SW 1271 (cell line): ENCODE data around the gene FANCD2.
"Not testable (repeated sequence)": the region's sequence is repeated elsewhere in the genome, so short reads cannot be mapped to it uniquely, and the experiment has no call there.

Source experiments
- DNase-seq, 2 experiments: peaks; one replicate each; lab custom pipeline; 2025; lab: John Stamatoyannopoulos, UW

FANCD2 gene

DNA sequence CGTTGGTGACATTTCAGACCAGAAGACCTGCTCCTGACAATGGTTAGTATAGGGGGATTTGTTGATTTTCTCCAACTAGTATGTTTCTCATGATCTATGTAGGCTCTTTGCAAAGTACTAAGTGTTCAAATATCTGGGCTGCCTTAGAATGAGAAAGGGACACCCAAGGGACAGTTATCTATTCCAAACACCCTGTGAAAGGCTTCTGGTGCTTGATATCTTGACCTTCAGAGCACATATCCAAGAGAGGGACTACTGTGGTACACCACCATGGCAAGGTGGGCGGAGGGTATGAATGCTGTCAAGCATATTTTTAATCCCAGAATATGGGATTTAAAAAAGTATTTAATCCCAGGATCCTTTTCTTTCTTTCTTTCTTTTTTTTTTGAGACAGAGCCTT is 80.7 kb downstream of the FANCD2 start:
- no peak for DNase-seq

DNA sequence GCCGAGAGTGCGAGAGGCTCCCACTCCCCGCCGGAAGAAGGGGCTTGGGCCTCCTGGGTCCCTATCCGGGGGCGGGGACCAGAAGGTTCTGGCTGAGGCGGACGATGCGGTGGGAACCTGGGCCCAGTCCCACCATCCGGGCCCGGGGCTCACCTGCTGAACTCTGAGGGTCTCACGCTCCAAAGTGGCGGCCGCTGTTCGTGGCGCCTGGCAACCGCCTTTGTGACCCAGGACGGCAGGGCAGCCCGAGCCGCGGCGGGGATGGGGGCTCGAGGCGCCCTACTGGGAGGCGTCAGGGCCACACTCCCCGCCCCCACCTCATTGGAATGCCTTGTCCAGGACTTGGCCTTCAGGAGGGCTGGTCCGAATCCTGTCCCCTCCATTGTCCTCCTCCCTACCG is 81.9 kb downstream of the FANCD2 start, which contains the start of gene FANCD2OS:
Gene FANCD2OS (minus strand): TSS at position 165 of the 400 bp plus-strand sequence. CDS start 3,481 bp downstream, outside the sequence.
- DNase-seq, result no peak

DNA sequence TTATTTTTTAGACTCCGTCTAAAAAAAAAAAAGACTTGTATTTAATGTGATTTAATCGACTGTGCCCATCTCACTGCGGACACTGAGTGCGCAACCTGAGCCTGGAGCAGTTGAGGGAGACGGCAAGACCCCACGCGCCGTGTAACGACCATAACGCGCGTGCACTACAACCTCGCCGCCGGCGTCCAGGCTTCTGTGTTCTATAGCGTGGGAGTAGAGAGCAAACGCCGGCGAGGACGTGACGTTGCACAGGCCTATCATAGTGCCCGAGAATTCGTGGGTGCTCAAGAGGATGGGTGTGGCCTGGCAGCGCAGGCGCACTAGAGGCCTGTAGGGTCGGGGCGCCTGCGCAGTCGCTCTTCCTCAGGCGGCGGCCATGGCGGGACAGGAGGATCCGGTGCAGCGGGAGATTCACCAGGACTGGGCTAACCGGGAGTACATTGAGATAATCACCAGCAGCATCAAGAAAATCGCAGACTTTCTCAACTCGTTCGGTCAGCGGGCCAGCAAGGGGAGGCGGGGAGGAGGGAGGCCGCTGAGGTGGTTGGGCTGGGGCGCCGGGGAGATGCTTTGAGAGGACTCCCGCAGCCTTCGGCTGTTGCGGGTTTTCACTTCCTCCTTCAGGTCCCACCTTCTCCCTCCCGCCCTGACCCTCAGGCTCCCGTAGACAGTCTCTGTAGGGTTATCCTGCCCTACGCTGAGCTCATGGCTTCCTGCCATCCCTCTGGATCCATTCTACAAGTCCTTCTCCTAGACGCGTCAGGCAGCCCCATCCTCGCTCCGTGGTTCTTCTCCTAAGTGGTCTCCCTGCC is 89.3 kb downstream of the FANCD2 start, which contains the start of gene BRK1:
Gene BRK1 (plus strand): TSS at position 350 of the 812 bp plus-strand sequence. CDS start 27 bp downstream, at position 377.
- peak; percentile 89 to 97 for DNase-seq

DNA sequence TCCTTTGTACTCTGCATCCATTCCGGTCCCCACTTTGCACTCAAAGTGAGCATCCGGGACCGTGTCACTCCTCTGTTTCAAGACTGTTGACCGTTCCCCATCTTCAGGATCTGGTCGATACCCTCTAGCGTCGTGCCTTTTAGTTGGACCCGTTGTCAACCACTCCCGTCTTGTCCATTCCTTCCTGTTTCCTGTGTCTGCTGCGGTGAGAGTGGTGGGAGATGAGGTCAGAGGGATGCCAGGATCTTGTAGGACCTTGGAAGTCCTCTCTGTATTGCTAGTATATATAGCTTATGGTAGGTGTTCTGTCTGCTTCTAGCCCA is 89.9 kb downstream of the FANCD2 start:
- DNase-seq, result peak in 1 of 2 experiments; percentile 51

DNA sequence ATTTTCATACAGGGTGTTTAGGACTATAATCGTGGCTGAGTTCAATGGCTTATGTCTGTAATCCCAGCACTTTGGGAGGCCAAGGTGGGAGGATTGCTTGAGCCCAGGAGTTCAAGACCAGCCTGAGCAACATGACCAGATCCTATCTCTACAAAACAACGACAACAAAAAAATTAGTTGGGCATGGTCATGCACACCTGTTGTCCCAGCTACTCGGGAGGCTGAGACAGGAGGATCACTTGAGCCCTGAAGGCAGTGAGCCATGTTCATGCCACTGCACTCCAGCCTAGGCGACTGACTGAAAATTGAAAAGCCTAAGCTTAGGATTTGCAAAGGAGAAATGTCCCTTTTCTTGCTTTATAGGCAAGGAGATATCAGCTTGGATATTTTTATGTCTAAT is 90.7 kb downstream of the FANCD2 start:
- DNase-seq, result no peak

DNA sequence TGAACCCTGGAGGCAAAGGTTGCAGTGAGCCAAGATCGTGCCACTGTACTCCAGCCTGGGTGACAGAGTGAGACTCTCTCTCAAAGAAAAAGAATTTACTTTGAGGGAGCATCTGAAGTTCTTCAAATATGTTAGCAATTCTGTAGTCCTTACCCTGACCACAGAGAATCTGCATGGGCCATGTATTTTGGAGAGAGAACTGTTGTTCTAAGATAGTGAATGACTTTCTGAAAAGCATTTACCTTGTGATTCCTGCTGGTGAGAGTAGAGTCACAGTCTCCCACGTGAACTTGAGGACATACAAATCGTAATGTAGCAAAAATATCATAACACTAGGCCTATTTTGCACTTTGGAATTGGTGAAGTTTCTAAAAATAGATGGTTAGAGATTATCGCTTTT is 93.1 kb downstream of the FANCD2 start:
- no peak for DNase-seq

DNA sequence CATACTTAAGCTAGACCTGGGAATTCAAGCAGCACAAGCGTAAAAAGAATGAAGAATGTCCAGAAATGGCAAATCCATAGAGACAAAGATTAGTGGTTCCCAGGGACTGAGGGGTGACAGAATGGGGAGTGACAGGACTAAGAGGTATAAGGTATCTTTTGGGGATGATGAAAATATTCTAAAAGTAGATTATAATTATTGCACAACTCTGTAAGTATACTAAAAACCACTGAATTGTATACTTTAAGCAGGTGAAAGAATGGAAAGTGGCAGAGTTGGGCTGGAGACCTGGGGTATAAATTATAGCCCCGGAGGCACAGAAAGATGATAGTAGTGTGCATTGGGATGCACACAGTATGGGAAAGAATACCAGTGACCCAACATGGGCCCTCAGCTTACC is 94.8 kb downstream of the FANCD2 start:
- no peak for DNase-seq

DNA sequence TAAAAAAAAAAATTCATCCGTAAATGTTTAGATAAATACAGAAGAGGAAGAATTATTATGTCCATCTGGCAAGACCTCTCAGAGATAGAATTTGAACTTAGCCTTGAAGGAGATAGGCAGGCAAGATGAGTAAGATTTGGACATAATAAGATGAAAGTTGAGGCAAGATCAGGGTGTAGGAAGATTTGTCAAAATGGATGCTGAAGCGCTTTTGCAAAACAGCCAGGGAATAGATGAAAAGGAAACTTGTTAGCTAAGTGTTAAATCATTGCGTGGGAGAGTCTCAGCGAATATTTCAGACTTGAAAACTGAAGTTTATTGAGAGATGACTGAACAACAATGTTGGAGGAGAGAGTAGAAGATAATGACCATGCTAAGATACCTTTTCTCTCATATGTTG is 96.5 kb downstream of the FANCD2 start:
- DNase-seq, result no peak

DNA sequence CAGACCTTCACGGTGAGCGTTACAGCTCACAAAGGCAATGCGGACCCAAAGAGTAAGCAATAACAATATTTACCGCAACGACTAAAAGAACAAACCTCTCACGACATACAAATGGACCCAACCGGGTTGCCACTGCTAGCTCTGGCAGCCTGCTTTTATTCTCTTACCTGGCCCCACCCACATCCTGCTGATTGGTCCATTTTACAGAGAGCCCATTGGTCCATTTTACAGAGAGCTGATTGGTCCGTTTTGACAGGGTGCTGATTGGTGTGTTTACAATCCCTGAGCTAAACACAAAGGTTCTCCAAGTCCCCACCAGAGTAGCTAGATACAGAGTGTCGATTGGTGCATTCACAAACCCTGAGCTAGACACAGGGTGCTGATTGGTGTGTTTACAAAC is 109.6 kb downstream of the FANCD2 start:
- DNase-seq, result not testable (repeated sequence)

DNA sequence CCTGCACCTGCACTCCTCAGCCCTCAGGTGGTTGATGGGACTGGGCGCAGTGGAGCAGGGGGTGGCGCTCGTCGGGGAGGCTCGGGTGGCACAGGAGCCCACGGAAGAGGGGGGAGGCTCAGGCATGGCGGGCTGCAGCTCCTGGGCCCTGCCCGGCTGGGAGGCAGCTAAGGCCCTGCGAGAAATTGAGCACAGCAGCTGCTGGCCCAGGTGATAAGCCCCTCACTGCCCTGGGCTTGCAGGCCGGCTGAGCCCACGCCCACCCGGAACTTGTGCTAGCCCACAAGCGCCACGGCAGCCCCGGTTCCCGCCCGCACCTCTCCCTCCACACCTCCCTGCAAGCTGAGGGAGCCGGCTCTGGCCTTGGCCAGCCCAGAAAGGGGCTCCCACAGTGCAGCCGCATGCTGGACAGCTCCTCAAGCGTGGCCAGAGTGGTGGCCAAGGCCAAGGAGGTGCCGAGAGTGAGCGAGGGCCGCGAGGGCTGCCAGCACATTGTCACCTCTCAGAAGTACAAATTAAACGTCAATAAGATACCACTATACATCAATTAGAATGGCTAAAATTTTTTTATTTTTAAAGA is 110.3 kb downstream of the FANCD2 start:
- no peak for DNase-seq

DNA sequence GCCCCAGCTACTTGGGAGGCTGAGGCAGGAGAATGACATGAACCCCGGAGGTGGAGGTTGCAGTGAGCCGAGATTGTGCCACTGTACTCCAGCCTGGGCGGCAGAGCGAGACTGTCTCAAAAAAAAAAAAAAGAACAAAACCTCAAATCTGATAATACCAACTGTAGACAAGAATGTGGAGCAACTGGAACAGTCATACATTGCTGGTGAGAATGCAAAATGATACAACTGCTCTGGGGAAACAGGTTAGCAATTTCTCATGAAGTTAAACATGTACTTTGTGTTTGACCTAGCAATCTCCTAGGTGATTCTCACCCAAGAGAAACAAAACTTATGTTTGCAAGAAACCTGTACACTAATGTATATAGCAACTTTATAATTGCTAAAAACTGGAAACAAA is 110.9 kb downstream of the FANCD2 start:
- DNase-seq, result no peak

DNA sequence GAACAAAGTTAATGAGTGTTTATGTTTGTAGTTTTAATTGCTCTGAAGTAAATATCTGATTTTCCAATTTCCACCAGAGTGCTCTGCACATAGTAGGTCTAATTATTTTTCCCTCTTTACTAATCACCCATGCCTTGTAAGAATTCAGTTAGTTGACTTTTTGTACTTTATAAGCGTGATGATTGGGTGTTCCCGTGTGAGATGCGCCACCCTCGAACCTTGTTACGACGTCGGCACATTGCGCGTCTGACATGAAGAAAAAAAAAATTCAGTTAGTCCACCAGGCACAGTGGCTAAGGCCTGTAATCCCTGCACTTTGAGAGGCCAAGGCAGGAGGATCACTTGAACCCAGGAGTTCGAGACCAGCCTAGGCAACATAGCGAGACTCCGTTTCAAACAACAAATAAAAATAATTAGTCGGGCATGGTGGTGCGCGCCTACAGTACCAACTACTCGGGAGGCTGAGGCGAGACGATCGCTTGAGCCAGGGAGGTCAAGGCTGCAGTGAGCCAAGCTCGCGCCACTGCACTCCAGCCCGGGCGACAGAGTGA is 114.8 kb downstream of the FANCD2 start:
- DNase-seq, result no peak

DNA sequence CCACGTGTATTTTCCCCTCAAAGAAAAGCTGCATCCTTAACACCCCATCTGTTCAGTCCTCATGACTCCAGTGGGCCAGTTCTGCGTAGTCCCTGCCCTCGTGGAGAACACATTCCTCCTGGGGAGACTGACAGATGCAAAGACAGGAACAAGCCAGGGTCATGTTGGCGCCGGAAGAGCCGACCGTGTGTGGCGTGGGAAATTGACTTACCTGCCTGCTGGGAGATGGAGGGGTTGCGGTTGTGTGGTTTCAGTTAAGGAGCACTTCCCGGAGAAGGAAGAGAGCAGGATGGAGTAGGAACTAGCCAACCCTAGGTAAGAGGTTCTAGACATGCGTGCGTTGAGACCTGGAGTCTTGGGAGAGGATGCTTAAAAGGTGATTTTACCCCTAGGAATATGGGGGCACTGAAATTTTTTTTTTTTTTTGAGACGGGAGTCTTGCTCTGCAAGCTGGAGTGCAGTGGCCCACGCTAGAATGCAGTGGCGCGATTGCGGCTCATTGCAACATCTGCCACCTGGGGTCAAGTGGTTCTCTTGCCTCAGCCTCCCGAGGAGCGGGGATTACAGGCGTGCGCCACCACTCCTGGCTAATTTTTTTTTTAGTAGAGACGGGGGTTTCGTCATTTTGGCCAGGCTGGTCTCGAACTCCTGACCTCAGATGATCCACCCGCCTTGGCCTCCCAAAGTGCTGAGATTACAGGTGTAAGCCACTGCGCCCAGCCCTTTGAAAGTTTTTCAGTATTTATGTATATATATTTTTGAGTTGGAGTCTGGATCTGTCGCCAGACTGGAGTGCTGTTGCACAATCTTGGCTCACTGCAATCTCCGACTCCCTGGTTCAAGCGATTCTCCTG is 116.7 kb downstream of the FANCD2 start:
- peak in 1 of 2 experiments; percentile 38 for DNase-seq

DNA sequence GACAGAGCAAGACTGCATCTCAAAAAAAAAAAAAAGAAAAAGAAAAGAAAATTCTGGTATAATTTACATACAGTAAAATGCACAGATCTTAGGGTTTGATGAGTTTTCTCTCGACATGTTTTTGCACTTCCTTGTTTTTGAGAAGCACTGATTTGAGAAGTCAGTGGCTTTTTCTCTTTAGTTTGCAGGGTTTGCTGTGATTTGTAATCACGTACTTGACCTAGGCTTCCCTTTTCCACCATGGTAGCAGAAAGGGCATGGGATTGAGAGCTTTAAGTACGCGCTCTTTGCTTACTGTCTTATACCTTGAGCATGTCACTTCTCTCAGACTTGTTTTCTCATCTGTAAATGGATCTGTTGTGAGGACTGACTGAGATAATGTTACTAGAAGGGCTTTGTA is 119.4 kb downstream of the FANCD2 start:
- no peak for DNase-seq

DNA sequence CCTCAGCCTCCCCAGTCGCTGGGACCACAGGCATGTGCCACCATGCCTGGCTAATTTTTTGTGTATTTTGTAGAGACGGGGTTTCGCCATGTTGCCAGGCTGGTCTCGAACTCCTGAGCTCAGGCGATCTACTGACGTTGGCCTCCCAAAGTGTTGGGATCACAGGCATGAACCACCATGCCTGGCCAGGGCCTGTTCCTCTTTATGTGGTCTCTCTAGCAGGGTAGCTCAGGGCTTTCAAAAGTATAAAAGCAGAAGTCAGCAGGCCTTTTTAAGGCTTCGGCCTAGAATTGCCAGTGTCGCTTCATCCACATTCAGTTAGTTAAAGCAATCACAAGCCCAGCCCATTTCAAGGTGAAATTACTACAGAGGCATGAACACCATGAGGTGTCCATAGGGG is 123.0 kb downstream of the FANCD2 start:
- no peak for DNase-seq

DNA sequence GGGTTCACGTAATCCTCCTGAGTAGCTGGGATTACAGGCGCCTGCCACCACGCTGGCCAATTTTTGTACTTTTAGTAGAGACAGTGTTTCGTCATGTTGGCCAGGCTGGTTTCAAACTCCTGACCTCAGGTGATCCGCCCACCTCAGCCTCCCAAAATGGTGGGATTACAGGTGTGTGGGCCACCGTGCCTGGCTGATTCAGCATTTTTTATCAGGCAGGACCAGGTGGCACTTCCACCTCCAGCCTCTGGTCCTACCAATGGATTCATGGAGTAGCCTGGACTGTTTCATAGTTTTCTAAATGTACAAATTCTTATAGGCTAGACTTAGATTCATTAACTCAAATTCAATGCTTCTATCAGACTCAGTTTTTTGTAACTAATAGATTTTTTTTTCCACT is 124.8 kb downstream of the FANCD2 start:
- DNase-seq, result no peak
